Measurements from ENCODE around the gene HDAC5.
"Not testable (repeated sequence)": the region's sequence is repeated elsewhere in the genome, so short reads cannot be mapped to it uniquely, and the experiment has no call there.

The HDAC5 gene

DNA sequence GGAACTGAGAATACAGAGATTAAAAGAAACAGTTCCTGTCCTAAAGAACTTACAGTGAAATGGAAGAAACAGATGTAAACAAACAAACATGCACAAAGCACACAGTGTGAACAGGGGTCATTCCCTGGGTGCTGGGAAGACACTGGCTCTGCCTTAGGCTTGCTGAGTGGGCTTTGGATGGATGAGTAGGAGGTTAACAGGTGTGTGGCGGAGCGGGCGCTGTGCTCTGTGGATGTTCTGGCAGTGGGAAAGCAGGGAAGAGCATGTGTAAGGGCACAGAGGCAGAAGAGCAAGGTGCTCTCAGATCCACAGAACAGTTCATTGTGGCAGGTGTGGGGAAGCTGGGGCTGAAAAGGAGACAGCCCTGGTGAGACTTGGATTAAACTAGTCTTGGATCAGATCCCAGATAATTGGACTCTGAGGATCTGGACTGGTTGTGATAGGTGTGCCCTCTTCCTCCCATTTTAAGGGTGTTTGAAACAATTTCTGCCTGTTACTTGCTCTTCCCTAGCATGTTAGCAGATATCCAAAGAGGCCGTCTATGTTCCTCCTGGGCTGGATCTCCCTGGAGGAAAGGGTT lies 26.4 kb upstream of the HDAC5 start:
- H3K9me3 ChIP-seq (ENCODE audit: insufficient read depth, low read length, severe bottlenecking) = no peaks in the 10 kb centered on the region
- peaks cover 36% of the 10 kb centered on the region for H3K79me2 ChIP-seq (ENCODE audit: insufficient read depth, low read length)
- no peak overlapping the region for H3K4me3 ChIP-seq (ENCODE audit: low read depth in 1 of 2, low read length in 2 of 2)
- TF ChIP-seq, protein P1, sequence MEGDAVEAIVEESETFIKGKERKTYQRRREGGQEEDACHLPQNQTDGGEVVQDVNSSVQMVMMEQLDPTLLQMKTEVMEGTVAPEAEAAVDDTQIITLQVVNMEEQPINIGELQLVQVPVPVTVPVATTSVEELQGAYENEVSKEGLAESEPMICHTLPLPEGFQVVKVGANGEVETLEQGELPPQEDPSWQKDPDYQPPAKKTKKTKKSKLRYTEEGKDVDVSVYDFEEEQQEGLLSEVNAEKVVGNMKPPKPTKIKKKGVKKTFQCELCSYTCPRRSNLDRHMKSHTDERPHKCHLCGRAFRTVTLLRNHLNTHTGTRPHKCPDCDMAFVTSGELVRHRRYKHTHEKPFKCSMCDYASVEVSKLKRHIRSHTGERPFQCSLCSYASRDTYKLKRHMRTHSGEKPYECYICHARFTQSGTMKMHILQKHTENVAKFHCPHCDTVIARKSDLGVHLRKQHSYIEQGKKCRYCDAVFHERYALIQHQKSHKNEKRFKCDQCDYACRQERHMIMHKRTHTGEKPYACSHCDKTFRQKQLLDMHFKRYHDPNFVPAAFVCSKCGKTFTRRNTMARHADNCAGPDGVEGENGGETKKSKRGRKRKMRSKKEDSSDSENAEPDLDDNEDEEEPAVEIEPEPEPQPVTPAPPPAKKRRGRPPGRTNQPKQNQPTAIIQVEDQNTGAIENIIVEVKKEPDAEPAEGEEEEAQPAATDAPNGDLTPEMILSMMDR (IDR thresholded peaks at IDR 0.05; ENCODE audit: borderline replicate concordance, extremely low read depth, low read length, poor library complexity, severe bottlenecking) = no peak
- TF ChIP-seq EZH2 (IDR thresholded peaks at IDR 0.05; ENCODE audit: borderline replicate concordance, low read depth, low read length, severe bottlenecking) = no peak
- ATAC-seq (ENCODE audit: insufficient read depth, low read depth) = no peak
- H2AFZ ChIP-seq (ENCODE audit: low read depth, low read length) = no peak overlapping the region
- H3K27me3 ChIP-seq (ENCODE audit: insufficient read depth, low read length, poor library complexity) = no peaks in the 10 kb centered on the region
- peak overlapping the region; percentile 6; the same call in 1 of the 2 replicates for H3K4me2 ChIP-seq (ENCODE audit: insufficient read depth, low read length)
- peaks cover 81% of the 10 kb centered on the region for H3K36me3 ChIP-seq (ENCODE audit: insufficient read depth, low read length)
- H3K27ac ChIP-seq (ENCODE audit: low read length) = no peak overlapping the region
- no peak overlapping the region for H3K9ac ChIP-seq (ENCODE audit: low read depth, low read length)
- 0 out of 2 replicates have a peak, but pooled peaks cover 3% of the 10 kb centered on the region for H3K4me1 ChIP-seq (ENCODE audit: insufficient read depth, low read length)
- no peak for DNase-seq
- H4K20me1 ChIP-seq (ENCODE audit: insufficient read depth, low read length) = peaks cover 37% of the 10 kb centered on the region

DNA sequence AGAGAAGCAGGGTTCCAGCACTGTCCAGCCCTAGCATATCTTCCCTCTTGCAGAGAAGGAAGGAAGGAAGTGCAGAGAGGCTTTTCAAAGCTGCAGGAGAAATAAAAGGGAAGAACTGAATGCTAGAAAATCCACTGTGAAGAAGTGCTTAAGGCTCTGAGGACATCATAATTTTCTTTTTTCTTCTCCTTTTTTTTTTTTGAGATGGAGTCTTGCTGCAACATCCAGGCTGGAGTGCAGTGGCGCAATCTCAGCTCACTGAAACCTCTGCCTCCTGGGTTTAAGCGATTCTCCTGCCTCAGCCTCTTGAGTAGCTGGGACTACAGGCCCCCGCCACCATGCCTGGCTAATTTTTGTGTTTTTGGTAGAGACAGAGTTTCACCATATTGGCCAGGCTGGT lies 25.6 kb upstream of the HDAC5 start:
- Histone ChIP-seq H3K36me3 (ENCODE audit: insufficient read depth, low read length) (peaks cover 74% of the 10 kb centered on the region), H4K20me1 (ENCODE audit: insufficient read depth, low read length) (peaks cover 30% of the 10 kb centered on the region), H3K79me2 (ENCODE audit: insufficient read depth, low read length) (peaks cover 41% of the 10 kb centered on the region)
- H3K4me3 ChIP-seq (ENCODE audit: low read depth in 1 of 2, low read length in 2 of 2); H3K4me1 ChIP-seq (ENCODE audit: insufficient read depth, low read length); H3K9me3 ChIP-seq (ENCODE audit: insufficient read depth, low read length, severe bottlenecking); H3K9ac ChIP-seq (ENCODE audit: low read depth, low read length); DNase-seq; H3K27me3 ChIP-seq (ENCODE audit: insufficient read depth, low read length, poor library complexity); H2AFZ ChIP-seq (ENCODE audit: low read depth, low read length); H3K4me2 ChIP-seq (ENCODE audit: insufficient read depth, low read length); H3K27ac ChIP-seq (ENCODE audit: low read length); ATAC-seq (ENCODE audit: insufficient read depth, low read depth): not testable (repeated sequence)

DNA sequence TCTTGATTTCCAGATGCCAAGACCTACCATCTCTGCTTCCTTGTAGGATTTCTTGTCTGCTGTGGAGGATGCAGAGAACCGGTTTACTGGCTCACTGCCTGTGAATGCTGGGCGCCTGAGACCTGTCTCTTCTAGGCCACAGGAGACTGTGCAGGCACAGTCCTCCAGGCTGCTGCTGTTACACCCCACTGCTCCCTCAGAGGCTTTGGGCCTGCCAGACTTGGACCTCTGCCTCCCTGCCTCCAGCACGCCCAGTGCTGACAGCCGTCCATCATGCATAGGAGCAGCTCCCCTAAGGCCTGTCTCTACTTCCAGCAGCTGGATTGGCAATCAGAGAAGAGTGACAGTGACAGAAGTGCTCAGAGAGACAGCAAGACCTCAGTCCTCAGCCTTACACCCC lies 24.4 kb upstream of the HDAC5 start:
- DNase-seq (no peak), ATAC-seq (ENCODE audit: insufficient read depth, low read depth) (no peak)
- Histone ChIP-seq H3K36me3 (ENCODE audit: insufficient read depth, low read length) (peaks cover 68% of the 10 kb centered on the region), H3K4me2 (ENCODE audit: insufficient read depth, low read length) (no peak overlapping the region), H3K27me3 (ENCODE audit: insufficient read depth, low read length, poor library complexity) (no peaks in the 10 kb centered on the region), H2AFZ (ENCODE audit: low read depth, low read length) (no peak overlapping the region), H3K4me1 (ENCODE audit: insufficient read depth, low read length) (peaks cover 12% of the 10 kb centered on the region), H3K27ac (ENCODE audit: low read length) (no peak overlapping the region), H3K9ac (ENCODE audit: low read depth, low read length) (no peak overlapping the region), H4K20me1 (ENCODE audit: insufficient read depth, low read length) (peaks cover 29% of the 10 kb centered on the region), H3K9me3 (ENCODE audit: insufficient read depth, low read length, severe bottlenecking) (no peaks in the 10 kb centered on the region), H3K79me2 (ENCODE audit: insufficient read depth, low read length) (peaks cover 49% of the 10 kb centered on the region), H3K4me3 (ENCODE audit: low read depth in 1 of 2, low read length in 2 of 2) (no peak overlapping the region)
- no peak for TF ChIP-seq EZH2 (IDR thresholded peaks at IDR 0.05; ENCODE audit: borderline replicate concordance, low read depth, low read length, severe bottlenecking)
- TF ChIP-seq, protein P1 (IDR thresholded peaks at IDR 0.05; ENCODE audit: borderline replicate concordance, extremely low read depth, low read length, poor library complexity, severe bottlenecking) = no peak

DNA sequence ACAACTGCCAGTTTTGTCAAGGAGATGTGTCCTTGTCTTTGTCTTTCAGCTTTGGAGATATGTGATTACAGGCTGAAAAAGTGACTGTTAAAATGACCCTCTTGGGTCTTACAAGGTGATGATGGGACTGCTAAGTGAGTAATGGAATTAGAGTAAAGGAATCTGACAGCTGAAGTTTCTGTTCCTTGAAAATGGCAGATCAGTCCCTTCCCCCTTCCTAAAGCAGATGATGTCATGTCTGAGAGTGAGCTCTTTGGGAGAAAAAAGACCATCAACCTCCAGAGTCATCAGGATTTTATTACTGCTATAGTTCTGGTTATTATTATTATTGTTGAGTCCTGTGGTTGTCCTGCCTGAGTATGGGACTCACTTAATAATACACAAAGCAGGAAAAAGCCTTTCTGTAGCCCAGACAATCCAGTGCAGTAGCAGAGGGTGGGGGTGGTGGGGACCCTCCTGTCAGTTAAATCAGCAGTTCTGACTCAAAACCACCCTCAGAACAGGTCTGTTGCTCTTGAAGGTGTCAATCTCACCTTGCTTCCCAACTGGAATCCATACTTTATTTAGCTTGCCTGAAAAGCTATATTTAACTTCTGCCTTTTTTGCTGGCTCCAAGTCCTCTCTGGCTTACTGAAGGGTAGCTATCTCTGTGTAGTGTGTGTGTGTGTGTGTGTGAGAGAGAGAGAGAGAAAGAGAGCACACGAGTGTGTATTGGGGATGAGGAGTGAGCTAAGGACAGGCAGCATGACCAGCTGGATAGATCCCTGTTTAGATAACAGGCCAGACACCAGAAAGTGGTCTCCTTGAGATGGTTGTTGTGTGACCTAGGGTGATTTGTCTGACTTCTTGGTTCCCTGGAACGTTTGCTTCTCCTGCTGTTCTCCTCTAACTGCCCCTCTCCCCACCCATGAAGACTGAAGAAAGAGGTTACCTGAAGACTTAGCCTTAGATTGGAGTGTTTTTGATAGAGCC lies 23.2 kb upstream of the HDAC5 start:
- no peak overlapping the region for H3K4me2 ChIP-seq (ENCODE audit: insufficient read depth, low read length)
- H3K4me3 ChIP-seq (ENCODE audit: low read depth in 1 of 2, low read length in 2 of 2) = no peak overlapping the region
- no peak for ATAC-seq (ENCODE audit: insufficient read depth, low read depth)
- H4K20me1 ChIP-seq (ENCODE audit: insufficient read depth, low read length) = peaks cover 23% of the 10 kb centered on the region
- no peak overlapping the region for H3K9ac ChIP-seq (ENCODE audit: low read depth, low read length)
- H3K27ac ChIP-seq (ENCODE audit: low read length) = no peak overlapping the region
- H3K79me2 ChIP-seq (ENCODE audit: insufficient read depth, low read length) = peaks cover 54% of the 10 kb centered on the region
- no peak for TF ChIP-seq EZH2 (IDR thresholded peaks at IDR 0.05; ENCODE audit: borderline replicate concordance, low read depth, low read length, severe bottlenecking)
- TF ChIP-seq, protein P1 (IDR thresholded peaks at IDR 0.05; ENCODE audit: borderline replicate concordance, extremely low read depth, low read length, poor library complexity, severe bottlenecking) = no peak
- DNase-seq = no peak
- H3K9me3 ChIP-seq (ENCODE audit: insufficient read depth, low read length, severe bottlenecking) = no peaks in the 10 kb centered on the region
- no peak overlapping the region for H2AFZ ChIP-seq (ENCODE audit: low read depth, low read length)
- H3K36me3 ChIP-seq (ENCODE audit: insufficient read depth, low read length) = peaks cover 59% of the 10 kb centered on the region
- peaks cover 17% of the 10 kb centered on the region for H3K4me1 ChIP-seq (ENCODE audit: insufficient read depth, low read length)
- no peaks in the 10 kb centered on the region for H3K27me3 ChIP-seq (ENCODE audit: insufficient read depth, low read length, poor library complexity)

Data from DND-41 (cell line).